Esophagus squamous epithelium (tissue), 5 donors: ENCODE data around the gene PIGP. TPM values are rescaled to one million over a fixed set of nuclear protein-coding genes. Genes with fewer than 3 reads are reported as not detected.

Source experiments
- DNase-seq: peaks from one replicate; lab custom pipeline; 2025; lab: John Stamatoyannopoulos, UW
- H3K27ac ChIP-seq, 4 donors: fragments of 200-600 bp; sonication (generic); one replicate each; pipeline ENCODE4 v1.5.1; 2016 to 2019; ENCODE audit warnings: mild to moderate bottlenecking in 1 of 4
- H3K27me3 ChIP-seq, 4 donors: fragments of 200-600 bp; sonication (generic); 1 replicate in 3 of 4; 2 replicates in 1 of 4; pipeline versions ENCODE4 v1.5.1 to v1.6.0; 2017 to 2021; ENCODE audit warnings: antibody characterized with exemption in 1 of 4
- H3K36me3 ChIP-seq, 3 donors: fragments of 200-600 bp; sonication (generic); one replicate each; pipeline ENCODE4 v1.5.1; 2016 to 2019
- H3K4me1 ChIP-seq, 3 donors: fragments of 200-600 bp; sonication (generic); one replicate each; pipeline ENCODE4 v1.5.1; 2017 to 2019
- H3K4me3 ChIP-seq, 4 donors: fragments of 200-600 bp; sonication (generic); 1 replicate in 3 of 4; 2 replicates in 1 of 4; pipeline ENCODE4 v1.5.1; 2016 to 2019; ENCODE audit warnings: mild to moderate bottlenecking in 2 of 4, moderate library complexity in 1 of 4
- H3K9me3 ChIP-seq, 3 donors: fragments of 200-600 bp; sonication (generic); one replicate each; pipeline ENCODE4 v1.5.1; 2016 to 2019
- CTCF ChIP-seq, 6 experiments: fragments of 450-650 bp in 4 of 6; fragments of 200-600 bp in 2 of 6; sonication (generic) in 2 of 6; IDR thresholded peaks; one replicate each; pipeline ENCODE4 v1.5.1; 2016 to 2019; ENCODE audit warnings: antibody characterized with exemption in 6 of 6, mild to moderate bottlenecking in 4 of 6, moderate library complexity in 4 of 6
- POLR2A ChIP-seq, 4 donors: fragments of 450-650 bp; IDR thresholded peaks; one replicate each; pipeline ENCODE4 v1.6.1; 2017; ENCODE audit warnings: antibody characterized with exemption in 4 of 4, mild to moderate bottlenecking in 4 of 4, moderate library complexity in 3 of 4
- WGBS, 2 donors: methylation state at CpG; one replicate each; pipeline ENCODE4 v1.1.5; 2018; 5-methylcytosine and 5-hydroxymethylcytosine counted together
- intact Hi-C: fragments of 100-400 bp; cut with DNase I; formaldehyde crosslinking; loops from one replicate; pipeline ENCODE4 v1.15.0; 2022
- total RNA-seq, 4 donors: library from RNA; depleted of rRNA; stranded (reverse); fragments of >200 nt; gene quantifications; one replicate each; pipeline ENCODE4 v1.1.0, GENCODE V29; 2016
- donor health status: DM: yes; HTN: yes; CAD: no.

Gene PIGP
- total RNA-seq, 4 donors from 2014 or later = 9.0 to 15.4 (median 11.4) TPM

- no peak for TF ChIP-seq CTCF (IDR thresholded peaks at IDR 0.05)
- TF ChIP-seq POLR2A (IDR thresholded peaks at IDR 0.05) = no peak
- no peaks in the 10 kb centered on the region for H3K27me3 ChIP-seq
- 0 to 3% methylated on average over 9 to 10 of the region's 54 CpGs for WGBS, 2 donors
- DNase-seq = no peak
- H3K36me3 ChIP-seq = peaks cover 0 to 13% (median 6%) of the 10 kb centered on the region in 3 donors
- no peaks in the 10 kb centered on the region for H3K9me3 ChIP-seq
- intact Hi-C loops = no loop called here
- peak overlapping the region; percentile 97 to 100 (median 99) for H3K27ac ChIP-seq
- peak overlapping the region; percentile 56 to 87 (median 82) for H3K4me3 ChIP-seq
- H3K4me1 ChIP-seq = peaks cover 9 to 45% (median 11%) of the 10 kb centered on the region in 3 donors
These were observed 440 bp downstream of the PIGP start for GRCh38 chr21:37072274-37072987.

GRCh38 chr21:37071561-37072273 is 1.2 kb downstream of the PIGP start:
- H3K9me3 ChIP-seq = no peaks in the 10 kb centered on the region
- intact Hi-C loops = no loop called here
- TF ChIP-seq CTCF (IDR thresholded peaks at IDR 0.05) (no peak), POLR2A (IDR thresholded peaks at IDR 0.05) (peak in 1 of 4 donors; percentile 43)

GRCh38 chr21:37065561-37066177 is 7.2 kb downstream of the PIGP start:
- intact Hi-C loops = no loop called here
- WGBS, 2 donors = 94 to 95% methylated on average over 7 to 9 of the region's 9 CpGs

More at GRCh38 chr21:37071561-37072273, 1.2 kb downstream of the PIGP start:
- Histone ChIP-seq H3K27me3 (no peaks in the 10 kb centered on the region), H3K36me3 (peaks cover 0 to 20% (median 6%) of the 10 kb centered on the region in 3 donors), H3K27ac (peak overlapping the region; percentile 97 to 100 (median 99)), H3K4me1 (peaks cover 9 to 45% (median 11%) of the 10 kb centered on the region in 3 donors), H3K4me3 (peak overlapping the region; percentile 56 to 87 (median 82))
- DNase-seq = no peak
- WGBS, 2 donors = 23 to 29% methylated on average over 12 of the region's 12 CpGs

GRCh38 chr21:37064841-37065240 is 8.0 kb downstream of the PIGP start:
- Histone ChIP-seq H3K4me3 (no peak overlapping the region), H3K36me3 (peaks cover 0 to 45% (median 6%) of the 10 kb centered on the region in 3 donors), H3K27ac (no peak overlapping the region), H3K4me1 (peaks cover 0 to 13% (median 4%) of the 10 kb centered on the region in 3 donors), H3K27me3 (no peaks in the 10 kb centered on the region), H3K9me3 (no peaks in the 10 kb centered on the region)
- no peak for DNase-seq
- intact Hi-C loops = no loop called here
- TF ChIP-seq CTCF (IDR thresholded peaks at IDR 0.05) (no peak), POLR2A (IDR thresholded peaks at IDR 0.05) (no peak)

More at GRCh38 chr21:37065561-37066177, 7.2 kb downstream of the PIGP start:
- H3K27me3 ChIP-seq = no peaks in the 10 kb centered on the region
- peaks cover 0 to 13% (median 0%) of the 10 kb centered on the region in 3 donors for H3K4me1 ChIP-seq
- H3K36me3 ChIP-seq = peaks cover 0 to 45% (median 6%) of the 10 kb centered on the region in 3 donors
- no peaks in the 10 kb centered on the region for H3K9me3 ChIP-seq
- no peak for DNase-seq
- no peak overlapping the region for H3K27ac ChIP-seq
- TF ChIP-seq POLR2A (IDR thresholded peaks at IDR 0.05) (no peak), CTCF (IDR thresholded peaks at IDR 0.05) (no peak)
- no peak overlapping the region for H3K4me3 ChIP-seq
